C4-2B (cell line): ENCODE measurements around the gene NDUFA3.

Source experiments
- CTCF ChIP-seq: fragments of 450-650 bp; conservative IDR thresholded peaks from 2 replicates; pipeline ENCODE4 v1.5.1; 2017; ENCODE audit warnings: mild to moderate bottlenecking
- ZFX ChIP-seq: fragments of 450-650 bp; IDR thresholded peaks from 2 replicates; pipeline ENCODE4 v1.6.1; 2017

- TF ChIP-seq CTCF (no peak), ZFX (no peak)
These were observed 25.7 kb downstream of the NDUFA3 start for GRCh38 chr19:54128441-54128725.
